GM21423 (cell line): ENCODE measurements around the gene SEMA7A.
A peak's percentile ranks its signal among the peaks of the same experiment; 100 is the strongest.

Experiments used
- ATAC-seq: cut with Tn5 transposase; IDR thresholded peaks from one replicate; pipeline ENCODE4 v1.9.1; 2021; ENCODE audit warnings: mild to moderate bottlenecking, moderate library complexity; ENCODE audit not compliant: unreplicated experiment

Gene SEMA7A

DNA sequence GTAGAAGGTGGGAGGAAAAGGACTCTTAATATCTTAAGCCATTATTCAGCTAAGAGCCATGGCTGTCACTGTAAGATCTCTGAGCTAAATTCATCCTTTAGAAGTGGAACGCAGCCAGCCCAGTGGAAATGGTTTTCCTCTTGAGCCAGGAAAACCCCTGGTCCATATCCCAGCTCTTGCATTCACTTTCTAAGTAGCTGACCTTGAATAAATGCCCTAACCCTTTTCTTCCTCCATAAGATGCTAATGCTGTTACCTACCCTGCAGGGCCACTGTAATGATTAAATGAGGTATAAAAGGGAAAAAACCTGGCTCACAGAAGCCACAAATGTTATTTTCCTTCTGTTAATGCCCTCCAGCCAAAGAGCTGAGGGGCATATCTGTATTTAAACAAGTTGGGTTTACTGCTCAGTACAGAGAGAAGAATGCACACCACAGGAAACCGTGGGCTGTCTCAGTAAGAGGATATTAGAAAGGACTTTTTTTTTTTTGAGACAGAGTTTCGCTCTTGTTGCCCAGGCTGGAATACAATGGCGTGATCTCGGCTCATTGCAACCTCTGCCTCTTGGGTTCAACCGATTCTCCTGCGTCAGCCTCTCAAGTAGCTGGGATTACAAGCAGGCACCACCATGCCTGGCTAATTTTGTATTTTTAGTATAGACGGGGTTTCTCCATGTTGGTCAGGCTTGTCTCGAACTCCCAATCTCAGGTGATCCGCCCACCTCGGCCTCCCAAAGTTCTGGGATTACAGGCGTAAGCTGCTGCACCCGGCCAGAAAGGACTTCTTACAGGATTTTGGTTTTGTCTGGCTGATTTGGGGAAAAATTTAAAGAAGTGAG lies 20.4 kb upstream of the SEMA7A start:
- ATAC-seq, result no peak

GRCh38 chr15:74451861-74452835 lies 18.4 kb upstream of the SEMA7A start:
- no peak for ATAC-seq

DNA sequence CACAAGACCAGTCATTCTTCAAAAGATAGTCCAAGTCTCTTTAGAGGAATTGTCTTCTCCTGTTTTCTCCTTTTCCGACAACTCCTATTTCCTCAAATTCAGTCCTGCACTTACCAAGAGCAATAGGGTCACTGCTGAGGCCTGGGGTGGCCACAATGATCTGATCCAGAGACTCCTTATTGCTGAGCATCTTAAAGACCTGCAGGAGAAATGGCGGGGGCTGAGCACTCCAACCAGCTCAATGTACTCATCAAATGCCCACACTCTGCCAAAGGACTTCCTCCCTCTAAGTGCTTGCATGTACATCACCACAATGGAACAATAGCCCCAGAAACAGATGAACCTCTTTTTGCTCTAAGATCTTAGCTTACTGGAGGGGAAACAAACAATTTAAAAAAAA lies 17.6 kb upstream of the SEMA7A start:
- no peak for ATAC-seq

- no peak for ATAC-seq
These were observed 16.0 kb upstream of the SEMA7A start for GRCh38 chr15:74449643-74450205.

- ATAC-seq, result no peak
These were observed 15.3 kb upstream of the SEMA7A start for GRCh38 chr15:74449095-74449494.

DNA sequence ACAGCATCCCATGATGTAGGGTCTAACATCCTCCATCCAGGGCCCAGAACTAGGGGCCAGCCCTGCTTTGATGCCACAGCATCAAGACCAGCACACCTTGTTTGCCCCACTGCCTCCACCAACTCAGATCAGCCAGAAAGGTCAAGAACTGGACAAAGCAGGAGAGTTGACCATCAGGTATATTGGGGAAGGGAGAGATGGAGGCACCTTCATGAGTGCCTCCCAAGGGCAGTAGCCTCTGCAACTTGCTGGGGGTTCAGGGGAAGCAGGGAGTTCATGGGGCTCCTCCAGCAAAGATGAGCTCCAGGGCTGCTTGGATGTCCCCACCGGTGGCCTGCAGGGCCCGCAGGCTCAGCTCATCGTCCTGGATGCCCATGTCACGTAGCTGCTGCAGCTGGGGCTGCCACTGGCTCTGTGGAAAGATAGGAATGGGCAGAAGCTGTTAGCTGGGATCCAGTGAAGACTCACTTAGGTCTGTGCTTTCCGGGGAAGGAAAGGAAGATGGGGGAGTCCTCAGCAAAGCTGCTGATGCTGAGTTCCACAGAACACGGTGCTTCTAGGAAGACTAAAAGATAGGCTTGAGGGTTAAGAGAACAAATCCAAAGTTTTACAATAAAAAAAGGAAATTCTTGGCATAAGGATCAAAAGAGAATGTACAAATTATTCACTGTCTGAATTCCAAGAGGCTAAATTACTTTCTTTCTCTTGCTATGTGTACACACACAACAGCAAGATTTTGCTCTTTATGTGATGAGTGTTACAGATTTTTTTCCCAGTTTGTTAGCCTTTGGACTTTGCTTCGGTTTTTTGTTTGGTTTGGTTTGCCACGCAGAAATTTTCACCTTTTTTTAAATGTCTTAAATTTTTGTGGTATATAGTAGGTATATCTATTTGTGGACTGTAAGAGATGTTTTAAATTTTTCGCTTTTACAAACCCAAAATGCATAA lies 12.3 kb upstream of the SEMA7A start:
- ATAC-seq, result no peak

- no peak for ATAC-seq
These were observed 10.6 kb upstream of the SEMA7A start for GRCh38 chr15:74444106-74445062.

- ATAC-seq, result no peak
These were observed 9.5 kb upstream of the SEMA7A start for GRCh38 chr15:74443100-74443909.

- no peak for ATAC-seq
These were observed 8.8 kb upstream of the SEMA7A start for GRCh38 chr15:74442604-74443003.

DNA sequence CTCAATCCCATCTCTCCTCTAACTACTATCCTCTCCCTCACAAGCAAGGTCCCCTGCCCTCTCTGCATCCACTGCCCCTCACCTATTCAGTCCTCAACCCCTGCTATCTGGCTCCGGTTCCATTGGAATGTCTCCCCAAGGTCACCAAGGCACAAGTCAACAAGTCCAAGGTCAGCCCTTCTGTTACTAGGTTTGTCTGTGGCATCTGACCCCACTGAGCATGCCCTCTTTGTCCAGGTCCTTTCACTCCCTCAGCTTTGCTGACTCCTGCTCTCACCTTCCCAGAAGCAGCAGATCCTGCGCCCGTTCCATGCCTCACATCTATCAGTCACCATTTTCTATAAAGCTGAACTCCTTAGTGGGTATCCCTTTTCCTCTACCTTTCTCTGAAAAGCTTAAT lies 8.3 kb upstream of the SEMA7A start:
- no peak for ATAC-seq

DNA sequence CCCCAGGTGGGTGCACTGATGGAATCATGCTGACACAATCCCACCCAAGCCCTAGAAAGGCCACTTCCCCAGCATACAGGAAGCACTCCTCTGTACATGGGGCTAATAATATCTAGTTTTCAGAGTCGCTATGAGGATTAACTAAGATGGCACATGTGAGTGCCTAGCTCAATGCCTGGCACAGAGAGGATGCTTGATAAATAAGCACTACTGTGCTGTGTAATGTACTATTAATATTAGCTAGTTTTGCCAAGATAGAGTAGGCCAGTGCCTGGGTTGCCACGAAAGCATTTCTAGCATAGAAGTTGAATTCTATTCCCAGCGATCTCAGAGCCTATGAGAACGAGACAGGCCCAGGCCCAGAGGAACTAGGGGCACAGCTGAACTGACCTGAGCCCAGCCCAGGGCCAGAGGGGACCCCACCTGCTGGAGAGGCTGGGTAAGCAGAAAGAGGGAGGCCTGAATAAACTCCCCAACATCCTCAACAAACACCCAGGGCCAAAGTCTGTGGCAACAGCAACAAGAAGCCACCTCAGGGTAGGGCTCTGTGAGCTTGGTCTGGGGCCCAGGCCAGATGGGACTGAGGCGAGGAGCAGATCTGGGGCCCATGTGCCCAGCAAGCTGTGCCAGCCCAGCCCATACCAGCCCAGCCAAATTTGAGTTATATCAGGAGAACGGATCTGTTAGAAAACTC lies 7.6 kb upstream of the SEMA7A start:
- no peak for ATAC-seq

- ATAC-seq, result peak; percentile 35
These were observed 5.1 kb upstream of the SEMA7A start for GRCh38 chr15:74438721-74439316.

- ATAC-seq, result no peak
These were observed 4.4 kb upstream of the SEMA7A start for GRCh38 chr15:74438206-74438605.

DNA sequence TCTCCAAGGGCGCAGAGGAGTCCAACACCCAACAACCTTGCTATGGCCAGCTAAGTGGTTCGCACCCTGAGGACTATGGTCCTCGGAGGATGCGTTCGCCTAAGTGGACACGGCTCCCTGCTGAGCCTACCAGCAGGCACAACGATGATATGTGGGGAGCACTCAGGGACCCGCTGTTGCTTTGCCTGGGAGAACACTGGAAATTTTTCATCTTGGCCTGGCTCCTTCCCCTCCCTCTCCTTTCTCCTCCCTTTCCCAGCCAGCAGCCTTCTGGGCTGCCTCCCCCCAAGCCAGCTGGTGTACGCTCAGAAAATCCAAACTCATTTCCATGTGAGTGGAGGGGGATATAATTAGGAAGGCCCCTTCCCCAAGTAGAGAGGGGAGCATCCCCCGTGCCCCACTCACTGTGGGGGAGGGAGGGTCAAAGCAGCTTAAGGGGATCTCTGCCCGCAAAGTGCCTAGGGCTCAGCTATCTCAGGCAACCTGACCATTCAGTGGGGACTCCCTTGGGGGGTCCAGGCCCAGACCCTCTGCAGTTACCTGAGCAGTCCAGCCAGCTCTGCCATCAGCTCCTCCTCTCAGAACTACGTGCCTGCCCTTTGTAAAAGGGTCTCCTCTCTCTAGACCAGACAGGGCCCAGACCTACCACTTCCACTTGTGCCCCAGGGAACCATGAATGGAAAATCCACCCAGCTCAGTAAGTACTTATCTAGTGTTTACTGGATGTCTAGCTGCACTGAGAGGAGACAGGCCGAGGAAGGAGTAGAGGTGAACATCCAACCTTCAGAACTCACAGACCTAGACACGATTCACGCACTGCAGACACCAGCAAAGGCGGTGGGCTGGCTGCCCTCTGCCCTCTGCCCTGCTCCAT lies 742 bp upstream of the SEMA7A start:
- ATAC-seq, result no peak

- no peak for ATAC-seq
These were observed 678 bp downstream of the SEMA7A start for GRCh38 chr15:74432968-74433591.
